ENCODE results near the gene NPM1.

NPM1 gene

DNA sequence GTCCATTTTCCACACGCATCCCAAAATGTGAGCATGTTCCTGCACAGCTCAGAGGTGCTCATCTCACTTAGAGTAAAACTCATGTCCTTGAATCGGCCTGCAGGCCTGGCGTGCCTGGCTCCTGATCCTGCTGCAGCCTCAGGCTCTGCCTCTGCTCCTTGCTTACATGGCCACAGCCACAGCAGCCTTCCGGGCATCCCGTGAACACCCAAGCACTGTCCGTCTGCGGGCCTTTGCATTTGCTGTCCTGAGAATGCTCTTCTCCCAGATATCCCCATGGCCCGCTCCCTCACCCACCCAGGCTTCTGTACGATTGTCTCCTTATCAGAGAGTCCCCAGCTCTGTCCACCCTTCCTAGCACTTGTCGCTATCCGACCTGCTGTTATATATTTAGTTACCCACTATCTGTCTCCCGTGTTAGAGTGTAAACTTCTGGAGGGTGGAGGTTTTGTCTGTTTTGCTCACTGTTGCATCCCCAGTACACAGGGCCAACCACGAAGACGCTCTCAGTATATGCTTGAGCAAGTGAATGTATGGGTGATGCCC lies 53.7 kb downstream of the NPM1 start:
- no peaks in the 10 kb centered on the region for H3K4me1 ChIP-seq (ENCODE audit: low read length)
- no peak for DNase-seq
- no peaks in the 10 kb centered on the region for H3K79me2 ChIP-seq (ENCODE audit: low read length)
- TF ChIP-seq, protein P1, sequence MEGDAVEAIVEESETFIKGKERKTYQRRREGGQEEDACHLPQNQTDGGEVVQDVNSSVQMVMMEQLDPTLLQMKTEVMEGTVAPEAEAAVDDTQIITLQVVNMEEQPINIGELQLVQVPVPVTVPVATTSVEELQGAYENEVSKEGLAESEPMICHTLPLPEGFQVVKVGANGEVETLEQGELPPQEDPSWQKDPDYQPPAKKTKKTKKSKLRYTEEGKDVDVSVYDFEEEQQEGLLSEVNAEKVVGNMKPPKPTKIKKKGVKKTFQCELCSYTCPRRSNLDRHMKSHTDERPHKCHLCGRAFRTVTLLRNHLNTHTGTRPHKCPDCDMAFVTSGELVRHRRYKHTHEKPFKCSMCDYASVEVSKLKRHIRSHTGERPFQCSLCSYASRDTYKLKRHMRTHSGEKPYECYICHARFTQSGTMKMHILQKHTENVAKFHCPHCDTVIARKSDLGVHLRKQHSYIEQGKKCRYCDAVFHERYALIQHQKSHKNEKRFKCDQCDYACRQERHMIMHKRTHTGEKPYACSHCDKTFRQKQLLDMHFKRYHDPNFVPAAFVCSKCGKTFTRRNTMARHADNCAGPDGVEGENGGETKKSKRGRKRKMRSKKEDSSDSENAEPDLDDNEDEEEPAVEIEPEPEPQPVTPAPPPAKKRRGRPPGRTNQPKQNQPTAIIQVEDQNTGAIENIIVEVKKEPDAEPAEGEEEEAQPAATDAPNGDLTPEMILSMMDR (IDR thresholded peaks at IDR 0.05; ENCODE audit: low read length), result no peak
- no peak for TF ChIP-seq EZH2phosphoT487 (IDR thresholded peaks at IDR 0.05; ENCODE audit: low read length)
- no peak for TF ChIP-seq EZH2 (optimal IDR thresholded peaks at IDR 0.05; ENCODE audit: low read depth, low read length)
- no peaks in the 10 kb centered on the region for H3K9me3 ChIP-seq (replicated peaks; ENCODE audit: insufficient read depth, low read length)
- no peaks in the 10 kb centered on the region for H3K27me3 ChIP-seq (replicated peaks; ENCODE audit: insufficient read depth, low read length)
- no peak overlapping the region for H3K9ac ChIP-seq (ENCODE audit: low read length)
- H3K36me3 ChIP-seq (replicated peaks; ENCODE audit: insufficient read depth, low read length), result no peaks in the 10 kb centered on the region
- no peaks in the 10 kb centered on the region for H3F3A ChIP-seq (ENCODE audit: insufficient read depth, low read length)
- no peak overlapping the region for H3K4me3 ChIP-seq (ENCODE audit: low read length)
- no peaks in the 10 kb centered on the region for H3K9me2 ChIP-seq (replicated peaks; ENCODE audit: insufficient read depth, low read length)
- H4K20me1 ChIP-seq (ENCODE audit: insufficient read depth, low read length), result no peaks in the 10 kb centered on the region
- no peak overlapping the region for H3K27ac ChIP-seq (ENCODE audit: low read length)
- no peak overlapping the region for H2AFZ ChIP-seq (ENCODE audit: low read length)
- no peak overlapping the region for H3K4me2 ChIP-seq (ENCODE audit: low read depth, low read length)

DNA sequence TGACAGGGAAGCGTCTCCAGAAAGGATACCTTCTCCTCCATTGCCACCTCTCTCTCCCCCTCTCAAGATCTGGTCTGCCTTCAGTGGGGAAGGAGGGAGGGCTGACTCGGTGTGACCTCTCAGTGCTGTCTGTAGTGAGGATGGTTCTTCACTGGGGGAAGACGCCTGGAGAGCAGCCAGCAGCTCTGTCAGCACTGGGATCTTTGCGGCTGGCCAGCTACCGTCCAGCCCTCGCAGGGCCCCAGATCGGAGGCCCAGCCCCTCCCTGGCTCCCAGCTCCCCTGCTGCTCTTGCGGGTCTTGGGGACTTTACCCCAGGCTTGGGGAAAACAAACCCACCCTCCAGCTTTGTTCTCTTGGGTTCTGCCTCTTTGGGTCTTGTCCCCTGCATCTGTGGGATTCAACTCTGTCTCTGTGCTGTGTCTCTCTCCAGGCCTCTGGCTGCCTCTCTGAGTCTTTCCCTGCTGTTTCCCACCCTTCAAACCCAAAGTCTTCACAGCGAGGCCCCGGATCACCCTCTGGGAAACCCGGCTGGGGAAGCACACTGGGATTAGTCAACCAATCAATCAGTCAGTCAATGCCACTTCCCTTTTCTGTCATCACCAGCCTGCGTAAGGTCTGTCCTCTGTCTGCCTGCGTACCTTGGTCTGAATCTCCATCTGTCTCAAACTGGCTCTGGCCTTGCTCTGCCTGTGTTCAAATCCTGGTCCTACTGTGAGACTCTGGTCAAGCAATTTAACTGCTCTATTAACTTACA lies 54.8 kb downstream of the NPM1 start:
- TF ChIP-seq, protein P1 (IDR thresholded peaks at IDR 0.05; ENCODE audit: low read length), result no peak
- TF ChIP-seq EZH2 (optimal IDR thresholded peaks at IDR 0.05; ENCODE audit: low read depth, low read length), result no peak
- TF ChIP-seq EZH2phosphoT487 (IDR thresholded peaks at IDR 0.05; ENCODE audit: low read length), result no peak
- H3F3A ChIP-seq (ENCODE audit: insufficient read depth, low read length), result no peaks in the 10 kb centered on the region
- no peak for DNase-seq
- H3K9me3 ChIP-seq (replicated peaks; ENCODE audit: insufficient read depth, low read length), result no peaks in the 10 kb centered on the region
- H3K79me2 ChIP-seq (ENCODE audit: low read length), result no peaks in the 10 kb centered on the region
- H3K9ac ChIP-seq (ENCODE audit: low read length), result no peak overlapping the region
- no peaks in the 10 kb centered on the region for H3K27me3 ChIP-seq (replicated peaks; ENCODE audit: insufficient read depth, low read length)
- no peaks in the 10 kb centered on the region for H3K4me1 ChIP-seq (ENCODE audit: low read length)
- no peaks in the 10 kb centered on the region for H4K20me1 ChIP-seq (ENCODE audit: insufficient read depth, low read length)
- H3K4me2 ChIP-seq (ENCODE audit: low read depth, low read length), result no peak overlapping the region
- no peaks in the 10 kb centered on the region for H3K36me3 ChIP-seq (replicated peaks; ENCODE audit: insufficient read depth, low read length)
- no peaks in the 10 kb centered on the region for H3K9me2 ChIP-seq (replicated peaks; ENCODE audit: insufficient read depth, low read length)
- H3K4me3 ChIP-seq (ENCODE audit: low read length), result no peak overlapping the region
- H2AFZ ChIP-seq (ENCODE audit: low read length), result no peak overlapping the region
- no peak overlapping the region for H3K27ac ChIP-seq (ENCODE audit: low read length)

DNA sequence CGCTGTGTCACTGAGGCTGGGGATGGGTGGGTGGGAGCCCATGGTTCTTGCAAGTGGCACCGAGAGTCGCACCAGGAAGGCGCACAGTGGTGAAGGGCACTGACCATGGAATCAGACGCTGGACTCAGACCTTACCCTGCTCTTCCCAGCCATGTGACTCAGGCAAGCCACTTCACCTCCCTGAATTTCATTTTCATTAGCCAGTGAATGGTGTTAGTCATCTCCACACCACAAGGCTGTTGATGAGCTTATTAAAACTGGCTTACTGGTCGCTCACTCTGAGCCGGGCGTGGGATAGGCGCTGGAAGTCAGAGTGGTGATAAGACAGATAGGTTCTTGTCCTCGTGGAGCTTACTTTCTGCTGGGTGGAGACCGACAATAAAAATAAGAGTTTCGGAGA lies 56.9 kb downstream of the NPM1 start:
- no peak overlapping the region for H3K9ac ChIP-seq (ENCODE audit: low read length)
- H3K79me2 ChIP-seq (ENCODE audit: low read length), result no peaks in the 10 kb centered on the region
- H3K9me3 ChIP-seq (replicated peaks; ENCODE audit: insufficient read depth, low read length), result no peaks in the 10 kb centered on the region
- H3K27me3 ChIP-seq (replicated peaks; ENCODE audit: insufficient read depth, low read length), result no peaks in the 10 kb centered on the region
- no peaks in the 10 kb centered on the region for H3K9me2 ChIP-seq (replicated peaks; ENCODE audit: insufficient read depth, low read length)
- TF ChIP-seq EZH2phosphoT487 (IDR thresholded peaks at IDR 0.05; ENCODE audit: low read length), result no peak
- no peaks in the 10 kb centered on the region for H3K4me1 ChIP-seq (ENCODE audit: low read length)
- H3K27ac ChIP-seq (ENCODE audit: low read length), result no peak overlapping the region
- no peak overlapping the region for H3K4me2 ChIP-seq (ENCODE audit: low read depth, low read length)
- DNase-seq, result no peak
- H2AFZ ChIP-seq (ENCODE audit: low read length), result no peak overlapping the region
- H4K20me1 ChIP-seq (ENCODE audit: insufficient read depth, low read length), result no peaks in the 10 kb centered on the region
- no peak overlapping the region for H3K4me3 ChIP-seq (ENCODE audit: low read length)
- no peaks in the 10 kb centered on the region for H3F3A ChIP-seq (ENCODE audit: insufficient read depth, low read length)
- H3K36me3 ChIP-seq (replicated peaks; ENCODE audit: insufficient read depth, low read length), result no peaks in the 10 kb centered on the region
